ENCODE data around the gene EPN1.

Gene EPN1

DNA sequence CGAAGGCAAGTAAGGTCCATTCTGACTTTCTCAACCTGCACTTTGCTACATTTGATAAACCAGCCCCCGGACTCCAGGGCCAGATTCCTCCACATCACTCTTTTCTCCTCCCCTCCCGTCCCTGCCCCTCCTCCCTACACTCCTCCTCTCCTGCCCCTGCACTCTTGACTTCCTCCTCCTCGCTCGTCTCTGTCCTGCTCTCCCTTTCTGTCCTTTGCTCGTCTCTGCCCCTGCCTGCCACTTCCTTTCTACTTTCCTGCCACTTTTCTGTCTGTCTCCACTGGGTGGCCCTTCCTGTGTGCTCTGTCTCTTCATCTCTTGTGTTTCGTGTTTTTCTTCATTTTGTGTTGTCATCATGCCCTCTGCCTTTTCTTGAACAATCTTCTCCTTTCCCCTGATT, 13.2 kb upstream of the EPN1 start:
- DNase-seq: no peak

GRCh38 chr19:55663846-55664536, 11.0 kb upstream of the EPN1 start:
- no peak for DNase-seq

- no peak for DNase-seq
These were observed 8.6 kb upstream of the EPN1 start for GRCh38 chr19:55666343-55667005.

- DNase-seq: no peak
These were observed 8.0 kb upstream of the EPN1 start for GRCh38 chr19:55667006-55667381.

GRCh38 chr19:55667511-55667910, 7.5 kb upstream of the EPN1 start:
- DNase-seq: no peak

DNA sequence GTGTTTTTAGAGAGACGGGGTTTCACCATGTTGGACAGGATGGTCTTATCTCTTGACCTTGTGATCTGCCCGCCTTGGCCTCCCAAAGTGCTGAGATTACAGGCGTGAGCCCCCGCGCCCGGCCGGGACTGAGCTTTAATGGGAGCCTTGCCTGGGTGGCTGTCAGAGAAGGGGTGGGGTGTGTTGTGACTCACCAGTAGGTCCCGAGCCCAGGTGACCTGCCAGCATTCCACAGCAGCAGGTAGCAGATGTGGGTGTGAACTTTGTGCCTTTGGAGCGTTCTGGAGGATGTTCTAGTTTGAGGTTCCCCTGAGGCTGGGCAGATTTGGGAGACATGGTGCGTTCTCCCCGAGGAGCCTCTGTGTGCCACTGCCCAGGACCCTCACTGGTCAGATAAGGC, 7.1 kb upstream of the EPN1 start:
- peak; percentile 69 for DNase-seq

DNA sequence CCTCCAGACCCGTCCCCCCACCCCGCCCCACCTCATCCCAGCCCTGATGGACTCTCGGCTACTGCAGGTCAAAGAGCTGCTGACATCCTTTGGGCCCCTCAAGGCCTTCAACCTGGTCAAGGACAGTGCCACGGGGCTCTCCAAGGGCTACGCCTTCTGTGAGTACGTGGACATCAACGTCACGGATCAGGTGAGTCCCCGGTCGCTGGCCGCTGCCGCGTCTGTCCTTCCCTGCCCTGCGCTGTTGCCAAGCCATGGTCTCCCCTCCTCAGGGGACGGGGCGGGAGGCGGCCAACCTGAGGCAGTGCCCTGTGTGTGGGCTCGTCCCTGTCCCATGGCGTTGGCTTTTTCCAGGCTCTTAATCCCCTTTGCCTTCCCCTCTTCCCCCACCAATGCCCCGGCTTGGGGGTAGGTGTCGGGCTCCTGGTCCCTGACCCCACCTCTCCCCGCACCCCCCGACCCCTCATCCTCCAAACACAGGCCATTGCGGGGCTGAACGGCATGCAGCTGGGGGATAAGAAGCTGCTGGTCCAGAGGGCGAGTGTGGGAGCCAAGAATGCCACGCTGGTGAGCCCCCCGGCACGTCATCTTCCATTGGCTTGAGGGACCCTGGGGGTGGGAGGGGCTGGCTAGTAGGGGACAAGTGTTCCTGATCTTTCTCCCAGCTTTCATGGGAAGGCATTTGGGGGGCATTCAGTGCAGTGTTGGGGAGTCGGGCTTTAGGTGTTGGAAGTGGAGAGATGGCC, 6.2 kb upstream of the EPN1 start:
- DNase-seq: no peak

DNA sequence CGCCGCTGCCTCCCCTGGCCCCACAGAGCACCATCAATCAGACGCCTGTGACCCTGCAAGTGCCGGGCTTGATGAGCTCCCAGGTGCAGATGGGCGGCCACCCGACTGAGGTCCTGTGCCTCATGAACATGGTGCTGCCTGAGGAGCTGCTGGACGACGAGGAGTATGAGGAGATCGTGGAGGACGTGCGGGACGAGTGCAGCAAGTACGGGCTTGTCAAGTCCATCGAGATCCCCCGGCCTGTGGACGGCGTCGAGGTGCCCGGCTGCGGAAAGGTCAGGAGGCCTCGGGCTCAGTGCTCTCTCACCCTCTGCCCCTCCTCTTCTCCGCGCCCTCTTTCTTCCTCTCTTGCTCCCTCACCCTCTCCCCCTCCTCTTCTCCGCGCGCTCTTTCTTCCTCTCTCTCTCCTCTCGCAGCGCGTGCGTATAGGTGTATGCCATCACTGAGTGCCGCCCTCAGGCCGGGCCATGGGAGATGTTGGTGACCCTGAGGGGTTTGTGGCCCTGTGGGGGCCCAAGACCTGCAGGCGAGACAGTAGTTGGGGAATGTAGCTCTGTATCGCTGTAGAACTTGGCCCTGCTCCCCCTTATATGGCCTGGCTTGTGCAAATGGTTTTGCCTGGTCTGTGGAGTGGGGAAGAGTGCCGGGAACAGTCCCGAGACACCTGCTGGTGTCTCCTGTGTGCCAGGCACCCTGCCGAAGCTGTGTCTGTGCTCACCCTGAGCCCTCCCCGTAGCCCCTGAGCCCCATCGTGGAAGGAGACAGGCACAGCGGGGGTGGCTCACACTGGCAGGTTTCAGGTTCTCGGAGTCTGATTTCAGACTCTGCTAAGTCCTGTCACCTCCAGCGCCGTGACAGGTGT, 5.4 kb upstream of the EPN1 start:
- DNase-seq: no peak

DNA sequence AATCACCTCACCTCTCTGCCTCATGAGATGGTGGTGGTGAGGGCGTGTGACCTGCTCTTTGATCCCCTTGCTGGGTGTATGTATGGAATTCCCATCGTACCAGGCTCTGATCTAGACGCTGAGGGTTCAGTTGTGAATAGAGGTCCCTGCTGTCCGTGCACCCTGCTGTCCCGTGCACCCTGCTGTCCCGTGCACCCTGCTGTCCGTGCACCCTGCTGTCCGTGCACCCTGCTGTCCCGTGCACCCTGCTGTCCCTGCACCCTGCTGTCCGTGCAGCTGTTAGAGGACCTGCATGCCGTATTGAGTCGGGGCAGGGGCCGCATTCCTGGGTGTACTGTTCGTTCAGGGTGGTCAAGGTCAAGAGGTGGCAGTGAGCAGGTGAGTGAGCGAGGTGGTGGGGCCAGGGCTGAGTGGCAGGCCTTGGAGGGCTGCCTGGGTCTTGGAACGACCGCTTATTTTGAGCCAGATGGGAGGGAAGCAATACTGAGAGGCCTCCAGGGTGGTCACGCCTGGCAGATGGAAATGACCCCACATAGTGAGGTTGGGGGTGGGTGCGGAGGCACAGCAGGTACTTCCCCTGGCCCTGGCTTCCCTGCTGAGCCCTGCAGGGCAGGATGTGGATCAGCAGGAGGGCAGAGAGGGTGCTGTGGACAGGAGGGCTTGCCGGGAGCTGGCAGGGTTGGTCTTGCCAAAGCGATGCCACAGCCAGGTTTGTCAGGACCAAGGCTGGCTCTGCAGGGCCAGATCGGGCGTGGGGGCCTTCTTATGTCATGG, 4.6 kb upstream of the EPN1 start:
- peak; percentile 77 for DNase-seq

GRCh38 chr19:55671054-55671378, 4.0 kb upstream of the EPN1 start:
- DNase-seq: no peak

DNA sequence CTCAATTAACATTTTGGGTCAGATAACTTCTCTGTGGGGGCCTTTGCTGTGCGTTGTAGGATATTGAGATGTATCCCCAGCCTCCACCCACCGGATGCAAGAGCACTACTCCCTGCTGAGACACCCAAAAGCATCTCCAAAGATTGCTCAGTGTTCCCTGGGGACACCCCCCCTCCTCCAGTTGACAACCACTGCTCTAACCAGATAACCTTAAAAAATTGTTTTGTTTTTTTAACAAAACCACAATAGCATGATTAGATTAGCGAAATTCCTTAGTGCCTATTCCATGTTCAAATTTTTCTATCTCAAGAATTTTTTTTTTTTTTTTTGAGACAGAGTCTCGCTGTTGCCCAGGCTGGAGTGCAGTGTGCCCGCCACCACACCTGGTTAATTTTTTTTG, 2.6 kb upstream of the EPN1 start:
- DNase-seq: no peak

- DNase-seq: no peak
These were observed 1.6 kb upstream of the EPN1 start for GRCh38 chr19:55673465-55673864.

DNA sequence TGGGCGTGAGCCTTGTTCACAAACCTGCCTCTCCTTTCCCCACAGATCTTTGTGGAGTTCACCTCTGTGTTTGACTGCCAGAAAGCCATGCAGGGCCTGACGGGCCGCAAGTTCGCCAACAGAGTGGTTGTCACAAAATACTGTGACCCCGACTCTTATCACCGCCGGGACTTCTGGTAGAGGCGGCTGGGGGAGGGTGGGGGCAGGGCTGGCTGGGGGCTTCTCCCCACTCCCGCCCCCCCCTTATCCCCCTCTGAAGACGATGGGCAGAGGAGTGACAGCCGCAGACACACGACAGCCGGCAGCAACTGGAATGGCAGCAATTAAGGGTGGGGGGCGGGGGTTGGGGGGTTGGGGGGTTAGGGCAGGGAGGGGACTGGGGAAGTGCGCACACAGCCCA, 1.1 kb upstream of the EPN1 start:
- DNase-seq: no peak

DNA sequence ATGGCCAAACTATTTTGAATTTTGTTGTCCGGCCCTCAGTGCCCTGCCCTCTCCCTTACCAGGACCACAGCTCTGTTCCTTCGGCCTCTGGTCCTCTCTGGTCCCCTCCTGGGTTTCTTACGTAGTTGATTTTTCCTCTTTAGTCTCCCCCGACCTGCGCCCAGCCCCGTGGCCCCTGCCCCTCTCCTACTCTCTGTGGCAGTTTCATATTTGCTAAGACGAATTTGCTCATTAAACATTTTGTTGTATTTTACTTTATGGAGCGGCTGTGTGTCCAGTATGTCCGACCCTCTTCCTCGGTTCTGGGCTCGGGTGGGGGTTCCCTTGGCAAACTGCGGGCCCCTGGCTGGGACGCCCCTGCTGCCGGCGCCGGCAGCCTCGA, 576 bp upstream of the EPN1 start:
- no peak for DNase-seq

- no peak for DNase-seq
These were observed 782 bp downstream of the EPN1 start for GRCh38 chr19:55675661-55676354.

GRCh38 chr19:55676383-55676782, 1.4 kb downstream of the EPN1 start:
- DNase-seq: no peak

DNA sequence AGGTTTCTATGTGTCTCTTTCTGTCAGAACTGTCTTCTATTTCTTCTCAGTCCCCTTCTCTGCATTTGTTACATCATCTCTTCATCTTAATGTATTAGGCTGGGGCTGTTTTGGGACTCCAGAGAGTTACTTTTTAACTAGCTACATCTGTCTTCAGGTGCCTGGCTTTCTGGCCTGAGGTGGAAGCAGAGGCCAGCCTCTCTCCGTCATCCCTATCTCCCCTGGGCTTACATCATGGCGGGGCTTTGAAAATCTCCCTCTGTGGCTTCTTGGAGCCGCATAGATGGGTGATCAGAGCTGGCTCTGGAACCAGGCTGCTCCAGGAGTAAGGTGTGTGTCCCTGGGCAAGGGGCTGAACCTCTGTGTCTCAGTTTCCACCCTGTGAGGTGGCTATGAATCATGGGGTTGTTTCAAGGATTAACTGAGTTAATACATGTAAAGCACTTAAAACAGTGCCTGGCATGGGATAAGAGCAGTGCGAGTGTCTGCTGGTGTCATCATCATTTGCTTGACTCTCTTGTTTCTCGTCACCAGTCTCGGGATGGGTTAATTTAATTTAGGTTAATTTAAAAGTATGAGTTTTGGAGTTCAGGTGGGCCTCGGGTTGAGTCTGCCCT, 2.0 kb downstream of the EPN1 start:
- DNase-seq: no peak

GRCh38 chr19:55677572-55678028, 2.6 kb downstream of the EPN1 start:
- DNase-seq: no peak

GRCh38 chr19:55678121-55678671, 3.2 kb downstream of the EPN1 start:
- no peak for DNase-seq

DNA sequence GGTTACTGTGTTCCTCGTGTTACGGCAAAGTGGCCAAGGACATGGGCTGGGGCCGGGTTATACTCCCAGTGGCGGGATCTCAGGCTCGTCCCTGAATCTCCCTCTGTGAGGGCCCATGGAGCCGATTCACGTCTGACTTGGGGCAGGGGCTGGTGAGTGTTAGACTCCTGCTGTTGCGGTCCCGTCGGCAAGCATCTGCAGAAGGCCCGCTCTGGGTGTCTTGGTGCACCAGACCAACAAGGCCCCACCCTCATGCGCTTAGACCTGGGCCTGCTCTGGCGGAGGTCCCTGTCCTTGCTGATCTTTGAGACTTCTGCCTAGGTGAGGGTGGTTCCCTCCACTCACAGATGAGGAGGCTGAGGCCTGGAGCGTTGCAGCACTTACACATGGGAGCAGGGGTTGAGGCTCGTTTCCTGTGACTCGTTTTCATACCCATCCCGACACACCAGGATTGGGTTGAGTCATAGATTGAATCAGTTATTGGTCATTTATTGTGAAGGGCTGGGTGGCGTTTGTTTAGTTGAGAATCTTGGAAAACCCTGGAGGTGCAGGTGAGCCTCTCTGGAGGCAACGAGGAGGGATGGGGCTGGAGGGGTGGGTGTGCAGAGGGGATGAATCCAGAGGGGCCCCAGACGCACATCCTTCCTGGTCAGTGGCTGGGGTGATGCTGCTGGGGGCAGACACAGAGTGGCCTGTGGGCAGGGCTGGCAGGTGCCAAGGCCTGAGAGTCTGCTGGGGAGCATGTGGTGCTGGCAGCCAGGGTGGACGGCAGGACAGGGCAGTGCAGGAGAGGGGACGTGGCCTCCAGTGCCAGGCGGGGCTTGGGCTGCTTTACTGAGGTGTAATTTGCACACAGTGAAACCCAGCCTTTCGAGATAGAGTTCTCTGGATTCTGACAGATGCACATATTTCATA, 4.6 kb downstream of the EPN1 start:
- DNase-seq: no peak

All from islet precursor cell (in vitro differentiated cells).